H9 (cell line): ENCODE measurements around the gene RHEBL1. TPM values are rescaled to one million over a fixed set of nuclear protein-coding genes. Genes with fewer than 3 reads are reported as not detected.

ENCODE experiments used
- DNase-seq: peaks from one replicate; pipeline ENCODE4 v3.0.0-alpha.2; 2017
- H2AFZ ChIP-seq: one replicate; pipeline ENCODE4 v1.6.1; 2013; ENCODE audit warnings: mild to moderate bottlenecking, low read length, control low read depth, moderate library complexity
- H2AK5ac ChIP-seq: 2 replicates; pipeline ENCODE4 v1.6.1; 2013; ENCODE audit warnings: low read length, control low read depth, mixed read lengths; ENCODE audit not compliant: insufficient read length
- H2BK120ac ChIP-seq: one replicate; pipeline ENCODE4 v1.6.1; 2013; ENCODE audit warnings: low read depth, mild to moderate bottlenecking, low read length, control low read depth, inconsistent platforms; ENCODE audit not compliant: poor library complexity, severe bottlenecking
- H2BK12ac ChIP-seq: 2 replicates; pipeline ENCODE4 v1.6.1; 2013; ENCODE audit warnings: low read length, control low read depth, mixed read lengths, low read depth; ENCODE audit not compliant: insufficient read length
- H2BK15ac ChIP-seq: 2 replicates; pipeline ENCODE4 v1.6.1; 2013; ENCODE audit warnings: low read depth, low read length, control low read depth
- H2BK20ac ChIP-seq: one replicate; pipeline ENCODE4 v1.6.1; 2013; ENCODE audit warnings: low read depth, mild to moderate bottlenecking, low read length, control low read depth, inconsistent platforms; ENCODE audit not compliant: poor library complexity, severe bottlenecking
- H2BK5ac ChIP-seq: 2 replicates; pipeline ENCODE4 v1.6.1; 2013; ENCODE audit warnings: low read length, control low read depth, mixed read lengths; ENCODE audit not compliant: insufficient read length
- H3K14ac ChIP-seq: 2 replicates; pipeline ENCODE4 v1.6.1; 2013; ENCODE audit warnings: low read length, control low read depth; ENCODE audit not compliant: insufficient read depth
- H3K18ac ChIP-seq: 2 replicates; pipeline ENCODE4 v1.6.1; 2013; ENCODE audit warnings: low read depth, mild to moderate bottlenecking, mixed read lengths, low read length, control low read depth; ENCODE audit not compliant: insufficient read length
- H3K23ac ChIP-seq: 2 replicates; pipeline ENCODE4 v1.6.1; 2013; ENCODE audit warnings: low read length, control low read depth, mixed read lengths, low read depth; ENCODE audit not compliant: insufficient read length
- H3K23me2 ChIP-seq: 2 replicates; pipeline ENCODE4 v1.6.1; 2013; ENCODE audit warnings: low read depth, mild to moderate bottlenecking, mixed read lengths, low read length, control low read depth; ENCODE audit not compliant: insufficient read length, poor library complexity, severe bottlenecking
- H3K27ac ChIP-seq: 2 replicates; pipeline ENCODE4 v1.5.1; 2013; ENCODE audit warnings: low read length, control low read depth, mixed read lengths, low read depth; ENCODE audit not compliant: insufficient read length
- H3K27me3 ChIP-seq: 2 replicates; pipeline ENCODE4 v1.6.1; 2013; ENCODE audit warnings: low read length, control low read depth, inconsistent platforms; ENCODE audit not compliant: insufficient read depth
- H3K4ac ChIP-seq: 2 replicates; pipeline ENCODE4 v1.6.1; 2013; ENCODE audit warnings: low read depth, mild to moderate bottlenecking, control low read depth, inconsistent platforms, low read length, moderate library complexity
- H3K4me1 ChIP-seq: 2 replicates; pipeline ENCODE4 v1.6.1; 2013; ENCODE audit warnings: low read length, control low read depth, inconsistent platforms; ENCODE audit not compliant: insufficient read depth
- H3K4me2 ChIP-seq: 2 replicates; pipeline ENCODE4 v1.6.1; 2013; ENCODE audit warnings: low read length, control low read depth, mixed read lengths; ENCODE audit not compliant: insufficient read length, insufficient read depth
- H3K56ac ChIP-seq: 2 replicates; pipeline ENCODE4 v1.6.1; 2013; ENCODE audit warnings: low read depth, mild to moderate bottlenecking, mixed read lengths, low read length, control low read depth; ENCODE audit not compliant: insufficient read length
- H3K79me1 ChIP-seq: 2 replicates; pipeline ENCODE4 v1.6.1; 2013; ENCODE audit warnings: low read depth, mild to moderate bottlenecking, moderate library complexity, low read length, control low read depth, inconsistent platforms; ENCODE audit not compliant: insufficient read depth, poor library complexity, severe bottlenecking
- H3K79me2 ChIP-seq: 2 replicates; pipeline ENCODE4 v1.6.1; 2013; ENCODE audit warnings: low read length, control low read depth, inconsistent platforms; ENCODE audit not compliant: insufficient read depth
- H3K9ac ChIP-seq: 2 replicates; pipeline ENCODE4 v1.6.1; 2013; ENCODE audit warnings: low read length, control low read depth, mixed read lengths; ENCODE audit not compliant: insufficient read length; ENCODE audit errors: extremely low read depth
- H3K9me3 ChIP-seq: one replicate; pipeline ENCODE4 v1.6.1; 2013; ENCODE audit warnings: low read depth, low read length, inconsistent platforms; ENCODE audit not compliant: control insufficient read depth
- H3T11ph ChIP-seq: one replicate; pipeline ENCODE4 v1.6.1; 2013; ENCODE audit warnings: mild to moderate bottlenecking, low read length, control low read depth, inconsistent platforms
- H4K20me1 ChIP-seq: one replicate; pipeline ENCODE4 v1.6.1; 2013; ENCODE audit not compliant: control insufficient read depth, insufficient read length, insufficient read depth
- H4K5ac ChIP-seq: 2 replicates; pipeline ENCODE4 v1.6.1; 2013; ENCODE audit warnings: low read depth, mild to moderate bottlenecking, mixed read lengths, low read length, control low read depth; ENCODE audit not compliant: insufficient read length
- H4K8ac ChIP-seq: replicated peaks from 2 replicates; pipeline ENCODE4 v1.6.1; 2013; ENCODE audit warnings: low read length, control low read depth, mixed read lengths, low read depth; ENCODE audit not compliant: insufficient read length
- H4K91ac ChIP-seq: 2 replicates; pipeline ENCODE4 v1.6.1; 2013; ENCODE audit warnings: low read depth, mild to moderate bottlenecking, moderate library complexity, mixed read lengths, low read length, control low read depth; ENCODE audit not compliant: insufficient read length
- H3K27ac Mint-ChIP-seq, 3 experiments: 2 replicates in 2 of 3; 3 replicates in 1 of 3; pipeline ENCODE4 v1.8.0; 2020 to 2021; ENCODE audit warnings: mixed read lengths in 3 of 3, mild to moderate bottlenecking in 1 of 3, moderate library complexity in 1 of 3
- H3K27me3 Mint-ChIP-seq: 2 replicates; pipeline ENCODE4 v1.8.0; 2021; ENCODE audit warnings: low read depth, mild to moderate bottlenecking, moderate library complexity, mixed read lengths
- H3K36me3 Mint-ChIP-seq, 3 experiments: 2 replicates in 2 of 3; 3 replicates in 1 of 3; pipeline ENCODE4 v1.8.0; 2020 to 2021; ENCODE audit warnings: low read depth in 3 of 3, mixed read lengths in 3 of 3; ENCODE audit not compliant: insufficient read depth in 1 of 3
- H3K4me1 Mint-ChIP-seq, 2 experiments: 2 replicates each; pipeline ENCODE4 v1.8.0; 2020; ENCODE audit warnings: mixed read lengths in 2 of 2
- H3K4me3 Mint-ChIP-seq, 2 experiments: 2 replicates in 1 of 2; 3 replicates in 1 of 2; pipeline ENCODE4 v1.8.0; 2020 to 2021; ENCODE audit warnings: mild to moderate bottlenecking in 2 of 2, mixed read lengths in 2 of 2, moderate library complexity in 1 of 2
- H3K9me3 Mint-ChIP-seq, 2 experiments: 2 replicates in 1 of 2; 3 replicates in 1 of 2; pipeline ENCODE4 v1.8.0; 2020; ENCODE audit warnings: mild to moderate bottlenecking in 2 of 2, mixed read lengths in 2 of 2, moderate library complexity in 1 of 2
- CTCF ChIP-seq: fragments of 200-600 bp; sonication (generic); conservative IDR thresholded peaks from 3 replicates; pipeline ENCODE4 v1.8.0; 2021; ENCODE audit warnings: antibody characterized with exemption, mild to moderate bottlenecking
- WGBS: extraction: QIAGEN DNeasy Blood & Tissue Kit; methylation state at CpG from one replicate; pipeline ENCODE4 v1.1.7; 2013; ENCODE audit warnings: missing lambda C conversion rate, low lambda C conversion rate, mixed read lengths; ENCODE audit not compliant: insufficient read length; ENCODE audit errors: extremely low coverage; 5-methylcytosine and 5-hydroxymethylcytosine counted together
- total RNA-seq: library from RNA; stranded (reverse); gene quantifications from 2 replicates; pipeline ENCODE4 v1.2.1, GENCODE V29; 2021

The RHEBL1 gene
- total RNA-seq, 1 experiment from 2014 or later: 4.0 TPM

- Histone ChIP-seq H3K27ac (no peak overlapping the region), H4K8ac (no peak overlapping the region), H2BK120ac (no peak overlapping the region), H3K79me2 (no peaks in the 10 kb centered on the region), H3K4me1 (no peaks in the 10 kb centered on the region), H3T11ph (no peak overlapping the region), H3K14ac (no peak overlapping the region), H2BK5ac (no peak overlapping the region), H2AFZ (no peak overlapping the region), H3K23ac (no peak overlapping the region), H3K79me1 (no peaks in the 10 kb centered on the region), H3K23me2 (no peaks in the 10 kb centered on the region), H3K9me3 (no peaks in the 10 kb centered on the region), H2AK5ac (no peak overlapping the region), H3K9ac (no peak overlapping the region), H3K4me2 (no peak overlapping the region), H2BK20ac (no peak overlapping the region), H3K18ac (no peak overlapping the region), H4K91ac (no peak overlapping the region), H4K5ac (no peak overlapping the region), H4K20me1 (no peaks in the 10 kb centered on the region), H3K4ac (no peak overlapping the region), H3K56ac (no peak overlapping the region), H2BK15ac (no peak overlapping the region), H3K27me3 (no peaks in the 10 kb centered on the region; the same call in 1 of the 2 replicates), H2BK12ac (no peak overlapping the region)
- WGBS: no CpG with 5 or more reads among the region's 4 CpGs
- H3K27me3 Mint-ChIP-seq: no peaks in the 10 kb centered on the region; the same call in 1 of the 2 replicates
- no peaks in the 10 kb centered on the region for H3K9me3 Mint-ChIP-seq
- H3K4me3 Mint-ChIP-seq: no peak overlapping the region
- H3K4me1 Mint-ChIP-seq: no peaks in the 10 kb centered on the region
- no peak for TF ChIP-seq CTCF
- DNase-seq: no peak
- peaks cover 45 to 93% (median 88%) of the 10 kb centered on the region in 3 experiments for H3K36me3 Mint-ChIP-seq
- H3K27ac Mint-ChIP-seq: no peak overlapping the region
Measured at GRCh38 chr12:49025463-49025862, 44.3 kb downstream of the RHEBL1 start.
